BLaER1 (cell line): ENCODE data around the gene GINS2.
A peak's percentile ranks its signal among the peaks of the same experiment; 100 is the strongest.

Source experiments
- H3K27ac ChIP-seq: shearing (Covaris generic); formaldehyde crosslinking; 2 replicates; pipeline ENCODE4 v1.8.1; 2022
- H3K27me3 ChIP-seq: shearing (Covaris generic); formaldehyde crosslinking; 2 replicates; pipeline ENCODE4 v1.8.1; 2022
- H3K36me3 ChIP-seq: shearing (Covaris generic); formaldehyde crosslinking; 2 replicates; pipeline ENCODE4 v1.8.1; 2022
- H3K4me1 ChIP-seq: shearing (Covaris generic); formaldehyde crosslinking; 2 replicates; pipeline ENCODE4 v1.8.1; 2022
- H3K4me2 ChIP-seq: shearing (Covaris generic); formaldehyde crosslinking; 2 replicates; pipeline ENCODE4 v1.8.1; 2022
- H3K4me3 ChIP-seq: shearing (Covaris generic); formaldehyde crosslinking; 2 replicates; pipeline ENCODE4 v1.8.1; 2022
- H3K9ac ChIP-seq: shearing (Covaris generic); formaldehyde crosslinking; 2 replicates; pipeline ENCODE4 v1.8.1; 2022
- H3K9me3 ChIP-seq: shearing (Covaris generic); formaldehyde crosslinking; 2 replicates; pipeline ENCODE4 v1.8.1; 2022
- H4K20me1 ChIP-seq: shearing (Covaris generic); formaldehyde crosslinking; 2 replicates; pipeline ENCODE4 v1.8.1; 2022
- Cebpa-rat ChIP-seq: shearing (Covaris generic); IDR thresholded peaks from 2 replicates; pipeline ENCODE4 v1.8.1; 2022

The GINS2 gene

DNA sequence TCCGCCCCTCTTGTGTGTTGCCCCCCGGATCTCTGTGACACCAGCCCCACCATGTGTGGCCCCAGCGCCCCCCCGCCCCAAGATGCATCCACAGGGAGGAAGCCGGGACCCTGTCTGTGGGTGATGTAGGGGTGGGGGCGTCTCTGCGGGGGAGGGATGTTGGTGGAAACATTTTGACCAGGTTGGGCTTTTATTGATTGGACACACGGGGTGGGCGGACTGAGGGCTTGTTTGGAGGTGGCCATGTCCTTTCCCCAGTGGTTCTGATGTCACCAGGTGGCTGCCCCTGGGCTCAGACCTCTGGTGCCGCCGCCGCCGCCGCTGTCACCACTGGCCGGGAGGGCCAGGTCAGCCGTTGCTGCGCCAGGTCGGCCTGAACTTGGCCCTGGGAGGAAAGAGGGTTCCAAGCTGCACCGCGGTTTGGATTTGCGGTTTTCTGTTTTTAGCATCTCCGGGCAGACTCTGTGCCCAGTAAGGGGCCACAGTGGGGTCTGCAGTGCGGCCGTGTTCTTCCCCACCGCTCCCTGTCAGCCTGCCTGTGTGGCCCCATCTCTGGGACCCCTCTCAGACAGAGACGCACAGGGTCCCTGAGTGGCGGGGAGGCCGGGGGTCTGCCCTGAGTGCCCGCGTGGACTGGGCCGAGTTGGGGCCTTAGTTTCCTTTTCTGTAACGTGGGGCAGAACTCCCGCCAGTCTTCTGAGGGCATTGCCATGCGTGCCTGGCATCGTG, 55.9 kb downstream of the GINS2 start:
- Histone ChIP-seq H3K9ac (peak overlapping the region; percentile 55; the same call in 1 of the 2 replicates), H3K4me3 (no peak overlapping the region), H3K36me3 (peaks cover 88% of the 10 kb centered on the region), H3K27ac (no peak overlapping the region; the same call in 1 of the 2 replicates), H4K20me1 (peaks cover 100% of the 10 kb centered on the region), H3K4me2 (peak overlapping the region; percentile 48; the same call in 1 of the 2 replicates), H3K4me1 (peaks cover 92% of the 10 kb centered on the region), H3K27me3 (no peaks in the 10 kb centered on the region), H3K9me3 (peaks cover 14% of the 10 kb centered on the region)
- TF ChIP-seq Cebpa-rat = no peak

DNA sequence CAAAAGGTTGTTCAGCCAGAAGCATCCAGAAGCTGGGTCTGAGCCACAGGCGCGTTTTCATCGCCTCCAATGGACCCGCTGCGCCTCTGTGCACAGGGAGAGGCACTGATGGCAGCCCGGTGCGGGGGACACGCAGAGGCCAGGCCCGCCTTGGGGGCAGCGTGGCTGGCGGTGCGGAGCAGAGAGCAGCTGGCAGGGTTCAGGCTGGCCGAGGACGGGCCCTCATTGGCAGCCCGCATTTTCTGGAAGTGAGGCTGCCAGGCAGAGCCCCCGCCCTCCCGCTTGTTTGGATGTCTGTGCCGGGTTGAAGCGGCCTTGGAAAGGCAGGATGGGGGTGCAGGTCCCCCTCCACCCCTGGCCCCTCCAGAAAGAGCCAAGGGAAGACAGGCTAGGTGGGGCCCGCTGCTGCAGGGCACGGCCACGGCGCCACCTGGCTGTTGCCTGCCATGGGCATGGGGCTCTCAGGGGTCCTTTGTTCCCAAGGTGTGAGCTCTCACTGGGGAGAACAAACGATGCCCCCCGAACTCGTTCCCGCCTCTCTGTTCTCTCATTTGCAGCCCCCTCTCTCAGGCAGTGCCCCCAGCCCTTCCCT, 56.9 kb downstream of the GINS2 start:
- peaks cover 14% of the 10 kb centered on the region for H3K9me3 ChIP-seq
- H3K4me1 ChIP-seq = peaks cover 91% of the 10 kb centered on the region

DNA sequence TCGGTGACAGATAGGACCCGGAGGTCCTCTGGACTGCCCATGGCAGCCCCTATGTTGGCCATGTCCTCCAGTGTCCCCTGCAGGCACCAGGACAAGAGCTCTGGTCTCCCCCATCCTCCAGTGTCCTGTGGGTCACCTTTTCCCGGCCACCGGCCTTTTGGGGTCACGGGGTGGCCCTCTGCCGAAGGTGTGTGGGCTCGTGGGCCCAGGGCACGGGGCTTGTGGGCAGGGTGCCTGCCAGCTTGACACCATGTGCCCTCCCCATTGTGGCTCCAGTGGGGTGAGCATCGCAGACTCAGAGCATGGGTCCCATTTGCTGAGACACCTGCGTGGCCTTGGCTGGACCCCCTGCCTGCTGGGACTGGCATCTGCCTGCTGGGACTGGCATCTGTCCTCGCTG, 57.5 kb downstream of the GINS2 start:
- TF ChIP-seq Cebpa-rat = no peak
- Histone ChIP-seq H4K20me1 (peaks cover 100% of the 10 kb centered on the region), H3K4me3 (no peak overlapping the region), H3K27ac (peak overlapping the region; percentile 20; the same call in 1 of the 2 replicates), H3K4me2 (peak overlapping the region; percentile 48), H3K27me3 (no peaks in the 10 kb centered on the region), H3K9ac (no peak overlapping the region), H3K4me1 (peaks cover 91% of the 10 kb centered on the region), H3K36me3 (peaks cover 72% of the 10 kb centered on the region), H3K9me3 (peaks cover 14% of the 10 kb centered on the region)

More for the DNA sequence above, 56.9 kb downstream of the GINS2 start:
- H3K27ac ChIP-seq = peak overlapping the region; percentile 20
- no peak overlapping the region for H3K4me3 ChIP-seq
- peaks cover 78% of the 10 kb centered on the region for H3K36me3 ChIP-seq
- H4K20me1 ChIP-seq = peaks cover 100% of the 10 kb centered on the region
- peak overlapping the region; percentile 55; the same call in 1 of the 2 replicates for H3K9ac ChIP-seq
- no peak for TF ChIP-seq Cebpa-rat
- peak overlapping the region; percentile 48 for H3K4me2 ChIP-seq
- H3K27me3 ChIP-seq = no peaks in the 10 kb centered on the region

DNA sequence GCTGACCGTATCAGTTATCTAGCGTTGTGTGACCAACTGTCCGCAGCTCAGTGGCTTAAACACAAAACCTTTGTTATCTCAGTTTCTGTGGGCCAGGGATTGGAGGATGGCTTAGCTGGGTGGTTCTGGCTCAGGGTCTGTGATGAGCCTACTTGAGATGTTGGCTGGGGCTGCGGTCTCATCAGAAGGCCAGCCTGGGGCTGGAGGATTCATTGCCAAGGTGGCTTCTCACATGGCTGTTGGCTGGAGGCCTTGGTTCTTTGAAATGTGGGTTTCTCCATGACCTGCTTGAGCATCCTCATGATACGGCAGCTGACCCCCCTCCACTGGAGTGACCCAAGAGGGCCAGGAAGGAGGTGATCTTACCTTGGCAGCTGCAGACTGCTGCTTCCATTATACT, 58.9 kb downstream of the GINS2 start:
- Histone ChIP-seq H3K4me2 (peak overlapping the region; percentile 3; the same call in 1 of the 2 replicates), H4K20me1 (peaks cover 100% of the 10 kb centered on the region), H3K27ac (no peak overlapping the region), H3K9ac (no peak overlapping the region), H3K36me3 (peaks cover 67% of the 10 kb centered on the region), H3K4me3 (no peak overlapping the region; the same call in 1 of the 2 replicates), H3K4me1 (peaks cover 91% of the 10 kb centered on the region), H3K27me3 (no peaks in the 10 kb centered on the region), H3K9me3 (peaks cover 14% of the 10 kb centered on the region)
- no peak for TF ChIP-seq Cebpa-rat

DNA sequence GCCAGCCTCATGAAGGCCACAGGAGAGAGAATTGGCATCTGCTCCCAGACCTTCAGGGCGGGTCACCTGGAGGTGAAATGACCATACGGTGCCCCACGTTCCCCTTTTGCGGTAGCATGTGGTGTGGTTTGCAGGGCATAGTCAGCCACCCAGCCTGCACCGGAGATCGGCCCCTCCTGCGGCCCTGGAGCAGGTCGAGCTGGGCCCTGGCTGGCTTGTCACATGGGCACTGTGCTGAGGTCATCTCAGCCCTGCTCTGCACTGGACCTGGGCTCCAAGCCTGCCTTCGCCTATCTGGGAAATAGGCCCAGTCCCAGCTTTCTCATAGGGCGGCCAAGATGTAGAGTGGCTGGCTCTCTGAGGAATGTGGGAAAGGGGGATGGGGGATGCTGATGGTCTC, 59.4 kb downstream of the GINS2 start:
- H3K27ac ChIP-seq = 0 out of 2 replicates have a peak overlapping the region, but pooled peaks have one; percentile 3
- TF ChIP-seq Cebpa-rat = no peak
- peaks cover 14% of the 10 kb centered on the region for H3K9me3 ChIP-seq
- H3K36me3 ChIP-seq = peaks cover 67% of the 10 kb centered on the region
- H3K4me3 ChIP-seq = no peak overlapping the region
- H3K4me2 ChIP-seq = peak overlapping the region; percentile 99
- H3K27me3 ChIP-seq = no peaks in the 10 kb centered on the region
- H3K4me1 ChIP-seq = peaks cover 91% of the 10 kb centered on the region
- no peak overlapping the region for H3K9ac ChIP-seq
- peaks cover 100% of the 10 kb centered on the region for H4K20me1 ChIP-seq

DNA sequence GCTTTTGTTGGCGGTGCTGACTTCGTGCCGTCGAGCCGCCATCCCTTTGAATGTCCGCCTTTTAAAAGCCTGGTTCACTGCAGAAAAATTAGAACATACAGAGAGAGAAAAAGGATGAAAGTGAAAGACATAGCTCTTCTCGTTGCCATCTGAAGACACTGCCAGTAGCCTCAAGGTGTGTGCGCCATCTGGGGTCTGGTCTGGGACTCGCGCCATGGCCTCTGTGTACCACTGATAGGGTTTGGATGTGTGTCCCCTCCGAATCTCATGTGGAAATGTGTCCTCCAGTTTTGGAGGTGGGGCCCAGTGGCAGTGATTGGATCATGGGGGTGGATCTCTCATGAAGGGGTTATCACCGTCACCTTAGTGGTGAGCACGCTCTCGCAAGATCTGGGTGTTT, 60.1 kb downstream of the GINS2 start:
- H3K36me3 ChIP-seq = peaks cover 67% of the 10 kb centered on the region

DNA sequence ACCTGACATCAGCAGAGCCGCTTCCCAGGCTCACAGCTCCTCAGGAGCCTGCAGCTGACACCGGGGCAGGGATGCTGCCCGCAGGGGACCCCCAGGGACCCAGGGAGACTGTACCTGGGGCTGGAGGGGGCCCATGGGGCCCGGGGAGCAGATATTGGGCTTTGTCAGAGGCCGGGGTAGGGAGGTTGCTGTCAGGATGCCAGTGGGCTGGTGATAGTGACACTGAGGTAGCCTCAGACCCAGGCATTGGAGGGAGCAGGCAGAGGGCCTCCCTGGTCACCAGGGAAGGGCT, 60.5 kb downstream of the GINS2 start:
- Histone ChIP-seq H3K4me3 (peak overlapping the region; percentile 40), H3K27ac (peak overlapping the region; percentile 72), H3K4me1 (peaks cover 92% of the 10 kb centered on the region), H3K36me3 (peaks cover 67% of the 10 kb centered on the region), H3K4me2 (peak overlapping the region; percentile 99), H4K20me1 (peaks cover 100% of the 10 kb centered on the region), H3K27me3 (no peaks in the 10 kb centered on the region), H3K9me3 (peaks cover 14% of the 10 kb centered on the region), H3K9ac (peak overlapping the region; percentile 60)
- no peak for TF ChIP-seq Cebpa-rat

More for the DNA sequence above, 60.1 kb downstream of the GINS2 start:
- Histone ChIP-seq H3K4me1 (peaks cover 92% of the 10 kb centered on the region), H3K27me3 (no peaks in the 10 kb centered on the region), H3K9me3 (peaks cover 14% of the 10 kb centered on the region), H4K20me1 (peaks cover 100% of the 10 kb centered on the region), H3K9ac (no peak overlapping the region), H3K27ac (peak overlapping the region; percentile 72), H3K4me2 (peak overlapping the region; percentile 99), H3K4me3 (no peak overlapping the region)
- TF ChIP-seq Cebpa-rat = no peak

DNA sequence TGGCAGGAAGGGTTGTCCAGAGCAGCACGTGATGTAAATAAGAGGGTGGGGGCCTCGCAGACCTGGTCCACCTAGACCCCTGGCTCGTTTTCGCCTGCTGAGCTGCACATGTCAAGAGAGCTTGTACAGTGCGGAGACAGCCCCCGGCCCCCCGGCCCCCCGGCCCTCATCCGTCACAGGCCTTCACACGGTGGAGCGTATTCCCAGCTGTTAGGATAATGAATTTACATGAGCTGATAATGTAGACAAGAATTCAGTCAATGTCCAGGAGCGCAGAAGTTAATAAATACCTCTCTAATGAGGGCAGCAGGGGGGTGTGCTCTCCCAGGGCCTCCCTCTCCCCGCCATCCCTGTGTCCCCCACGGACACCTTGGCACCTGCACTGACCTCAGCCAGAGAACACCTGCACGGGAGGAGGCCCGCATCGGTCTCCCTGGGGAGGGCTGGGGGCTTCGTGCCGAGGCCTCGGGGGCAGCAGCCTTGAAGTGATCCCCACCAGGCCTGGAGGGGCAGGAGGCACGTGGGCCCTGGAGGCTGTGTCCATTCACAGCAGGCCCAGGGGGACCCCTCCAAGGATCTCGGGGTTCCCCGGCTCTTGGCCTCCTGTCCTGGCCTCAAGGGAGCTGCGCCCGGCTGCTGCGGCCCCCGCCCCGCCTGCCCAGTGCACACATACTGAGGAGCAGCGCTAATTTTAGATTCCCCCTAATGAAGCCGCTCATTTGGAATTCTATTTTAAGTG, 61.1 kb downstream of the GINS2 start:
- H3K9me3 ChIP-seq = peaks cover 14% of the 10 kb centered on the region
- H3K4me3 ChIP-seq = peak overlapping the region; percentile 40
- peak overlapping the region; percentile 72 for H3K27ac ChIP-seq
- peak overlapping the region; percentile 60 for H3K9ac ChIP-seq
- peaks cover 93% of the 10 kb centered on the region for H3K4me1 ChIP-seq
- peaks cover 64% of the 10 kb centered on the region for H3K36me3 ChIP-seq
- TF ChIP-seq Cebpa-rat = no peak
- peaks cover 100% of the 10 kb centered on the region for H4K20me1 ChIP-seq
- H3K4me2 ChIP-seq = peak overlapping the region; percentile 99
- no peaks in the 10 kb centered on the region for H3K27me3 ChIP-seq

DNA sequence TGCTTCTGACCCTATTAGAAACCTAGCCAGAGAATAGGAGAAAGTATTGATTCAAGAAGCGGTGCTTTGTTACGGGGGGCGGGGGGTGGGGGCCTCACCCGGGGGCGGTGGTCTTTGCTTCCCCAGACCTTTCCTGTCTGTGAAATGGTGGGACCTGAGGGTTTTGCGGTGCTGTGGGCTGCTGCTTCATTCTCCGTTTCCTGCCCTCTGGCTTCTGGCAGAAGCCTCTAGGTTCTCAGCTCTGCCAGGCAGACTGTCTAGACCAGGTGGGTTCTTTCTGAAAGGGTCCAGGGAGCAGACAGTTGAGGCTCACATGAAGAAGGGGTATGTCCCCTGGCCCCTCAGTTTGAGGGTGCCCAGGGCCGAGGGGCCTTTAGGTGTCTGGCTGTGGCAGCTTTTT, 61.7 kb downstream of the GINS2 start:
- H3K4me1 ChIP-seq = peaks cover 94% of the 10 kb centered on the region
- no peak for TF ChIP-seq Cebpa-rat
- peaks cover 14% of the 10 kb centered on the region for H3K9me3 ChIP-seq
- peaks cover 64% of the 10 kb centered on the region for H3K36me3 ChIP-seq
- H3K27ac ChIP-seq = peak overlapping the region; percentile 72
- H3K4me2 ChIP-seq = peak overlapping the region; percentile 99
- no peak overlapping the region; the same call in 1 of the 2 replicates for H3K4me3 ChIP-seq
- H3K9ac ChIP-seq = peak overlapping the region; percentile 60
- peaks cover 100% of the 10 kb centered on the region for H4K20me1 ChIP-seq
- H3K27me3 ChIP-seq = no peaks in the 10 kb centered on the region
